SJCRH30 (cell line): ENCODE data around the gene TICRR. TPM values are rescaled to one million over a fixed set of nuclear protein-coding genes. Genes with fewer than 3 reads are reported as not detected.

Source experiments
- DNase-seq, 2 experiments: peaks; one replicate each; pipeline ENCODE4 v3.0.0-alpha.2; 2015 to 2020
- H3K27ac ChIP-seq: fragments of 250-450 bp; sonication (Bioruptor Pico); 2 replicates; pipeline ENCODE4 v1.5.1; 2020; ENCODE audit warnings: mild to moderate bottlenecking, moderate library complexity
- H3K27me3 ChIP-seq: fragments of 250-450 bp; sonication (Bioruptor Pico); 2 replicates; pipeline ENCODE4 v1.5.1; 2020; ENCODE audit warnings: mild to moderate bottlenecking, moderate library complexity
- H3K36me3 ChIP-seq: fragments of 250-450 bp; sonication (Bioruptor Pico); 2 replicates; pipeline ENCODE4 v1.5.1; 2020; ENCODE audit warnings: mild to moderate bottlenecking, moderate library complexity
- H3K4me1 ChIP-seq: fragments of 250-450 bp; sonication (Bioruptor Pico); 2 replicates; pipeline ENCODE4 v1.5.1; 2020; ENCODE audit warnings: mild to moderate bottlenecking, moderate library complexity
- H3K4me3 ChIP-seq: fragments of 250-450 bp; sonication (Bioruptor Pico); 2 replicates; pipeline ENCODE4 v1.5.1; 2020; ENCODE audit warnings: mild to moderate bottlenecking, moderate library complexity
- H3K9me3 ChIP-seq: fragments of 250-450 bp; sonication (Bioruptor Pico); replicated peaks from 2 replicates; pipeline ENCODE4 v1.5.1; 2020; ENCODE audit warnings: mild to moderate bottlenecking, moderate library complexity
- total RNA-seq: library from RNA; depleted of rRNA; stranded (reverse); fragments of >200 nt; shearing (Covaris generic); gene quantifications from 2 replicates; pipeline ENCODE4 v1.2.3, GENCODE V29; 2014

TICRR gene
- total RNA-seq, 1 experiment from 2014 or later, result 27.2 TPM

DNA sequence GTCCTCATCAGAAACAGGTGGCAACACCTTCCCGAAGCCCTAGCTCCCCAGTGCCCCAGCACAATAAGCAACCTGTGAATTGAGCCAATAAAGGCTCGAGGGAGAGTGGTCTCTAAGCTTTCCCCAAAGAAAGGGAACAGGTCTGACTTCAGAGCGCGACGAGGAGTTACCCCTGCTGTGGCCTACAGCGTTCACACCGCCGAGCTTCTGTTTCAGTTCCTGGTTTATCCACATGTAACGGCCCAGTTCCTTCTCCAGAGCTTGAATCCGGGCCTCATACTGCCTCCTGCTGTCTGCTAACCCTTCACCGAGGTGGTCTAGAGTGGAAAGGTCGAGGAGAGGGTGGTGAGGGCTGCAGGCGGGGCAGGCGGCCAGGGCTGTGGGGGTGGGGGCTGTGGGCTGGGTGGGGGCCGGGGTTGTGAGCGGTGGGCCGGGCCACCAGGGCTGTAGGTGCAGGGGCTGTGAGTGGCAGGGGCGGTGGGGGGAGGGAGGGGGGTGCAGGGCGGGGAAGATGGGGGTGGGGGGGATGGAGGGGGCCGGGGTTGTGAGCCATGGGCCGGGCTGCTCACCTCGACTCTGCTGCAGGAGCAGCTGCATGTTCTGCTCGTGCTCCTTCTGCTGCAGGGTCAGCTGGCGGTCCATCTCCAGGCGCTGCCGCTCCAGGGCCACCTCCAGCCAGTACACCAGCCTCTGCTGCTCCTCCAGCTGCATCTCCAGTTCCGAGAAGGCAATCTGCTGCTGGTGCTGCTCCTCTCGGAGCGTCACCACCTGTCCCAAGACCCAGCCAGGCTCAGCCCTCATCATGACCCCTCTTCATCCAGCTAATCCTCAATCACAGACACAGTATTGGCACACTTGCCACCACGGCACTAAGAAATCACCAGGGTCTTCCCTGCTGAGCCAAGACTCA, 53.8 kb downstream of the TICRR start:
- no peak for DNase-seq
- Histone ChIP-seq H3K4me3 (no peak overlapping the region), H3K27me3 (no peaks in the 10 kb centered on the region), H3K27ac (no peak overlapping the region), H3K36me3 (peaks cover 95% of the 10 kb centered on the region), H3K9me3 (no peaks in the 10 kb centered on the region; the same call in 1 of the 2 replicates), H3K4me1 (no peaks in the 10 kb centered on the region)

DNA sequence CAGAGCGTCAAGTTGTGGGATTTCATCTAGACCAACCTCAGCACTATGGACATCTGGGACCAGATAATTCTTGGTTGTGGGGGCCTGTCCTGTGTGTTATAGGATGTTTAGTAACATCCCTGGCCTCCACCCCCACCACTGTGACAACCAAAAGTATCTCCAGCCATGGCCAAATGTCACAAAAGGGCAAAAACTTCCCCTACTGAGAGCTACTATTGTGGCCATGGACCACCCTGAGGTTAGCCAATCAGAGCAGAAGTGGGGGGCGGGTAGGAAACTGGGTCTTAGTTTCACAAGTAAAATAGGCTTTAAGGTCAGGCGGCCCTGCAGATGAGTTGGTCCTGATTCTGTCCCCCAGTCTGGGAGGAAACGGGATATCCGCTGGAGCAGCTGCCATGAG, 54.6 kb downstream of the TICRR start:
- DNase-seq, result no peak
- Histone ChIP-seq H3K36me3 (peaks cover 88% of the 10 kb centered on the region), H3K27ac (no peak overlapping the region), H3K9me3 (no peaks in the 10 kb centered on the region; the same call in 1 of the 2 replicates), H3K27me3 (no peaks in the 10 kb centered on the region), H3K4me3 (no peak overlapping the region), H3K4me1 (no peaks in the 10 kb centered on the region)

DNA sequence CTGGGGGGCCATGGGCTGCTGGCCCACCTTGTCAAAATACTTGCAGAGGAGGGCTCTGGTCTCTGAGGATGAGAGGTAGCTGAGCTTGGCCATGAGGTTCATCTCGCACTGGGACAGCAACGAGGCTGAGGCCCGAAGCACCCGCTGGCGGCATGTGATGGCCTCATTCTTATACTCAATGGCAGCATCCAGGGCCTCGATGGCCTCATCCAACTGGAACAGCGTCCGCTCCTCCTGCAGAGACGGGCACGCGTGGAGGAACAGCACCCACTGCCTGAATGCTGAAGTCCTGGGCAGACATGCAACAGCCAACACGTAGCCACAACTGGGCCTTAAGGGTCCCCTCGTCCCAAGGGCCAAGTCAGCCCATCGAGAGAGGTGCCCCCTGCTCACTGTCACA, 55.0 kb downstream of the TICRR start:
- no peaks in the 10 kb centered on the region for H3K4me1 ChIP-seq
- no peaks in the 10 kb centered on the region for H3K27me3 ChIP-seq
- no peak for DNase-seq
- no peak overlapping the region for H3K27ac ChIP-seq
- H3K4me3 ChIP-seq, result no peak overlapping the region
- H3K36me3 ChIP-seq, result peaks cover 84% of the 10 kb centered on the region
- H3K9me3 ChIP-seq, result no peaks in the 10 kb centered on the region; the same call in 1 of the 2 replicates

DNA sequence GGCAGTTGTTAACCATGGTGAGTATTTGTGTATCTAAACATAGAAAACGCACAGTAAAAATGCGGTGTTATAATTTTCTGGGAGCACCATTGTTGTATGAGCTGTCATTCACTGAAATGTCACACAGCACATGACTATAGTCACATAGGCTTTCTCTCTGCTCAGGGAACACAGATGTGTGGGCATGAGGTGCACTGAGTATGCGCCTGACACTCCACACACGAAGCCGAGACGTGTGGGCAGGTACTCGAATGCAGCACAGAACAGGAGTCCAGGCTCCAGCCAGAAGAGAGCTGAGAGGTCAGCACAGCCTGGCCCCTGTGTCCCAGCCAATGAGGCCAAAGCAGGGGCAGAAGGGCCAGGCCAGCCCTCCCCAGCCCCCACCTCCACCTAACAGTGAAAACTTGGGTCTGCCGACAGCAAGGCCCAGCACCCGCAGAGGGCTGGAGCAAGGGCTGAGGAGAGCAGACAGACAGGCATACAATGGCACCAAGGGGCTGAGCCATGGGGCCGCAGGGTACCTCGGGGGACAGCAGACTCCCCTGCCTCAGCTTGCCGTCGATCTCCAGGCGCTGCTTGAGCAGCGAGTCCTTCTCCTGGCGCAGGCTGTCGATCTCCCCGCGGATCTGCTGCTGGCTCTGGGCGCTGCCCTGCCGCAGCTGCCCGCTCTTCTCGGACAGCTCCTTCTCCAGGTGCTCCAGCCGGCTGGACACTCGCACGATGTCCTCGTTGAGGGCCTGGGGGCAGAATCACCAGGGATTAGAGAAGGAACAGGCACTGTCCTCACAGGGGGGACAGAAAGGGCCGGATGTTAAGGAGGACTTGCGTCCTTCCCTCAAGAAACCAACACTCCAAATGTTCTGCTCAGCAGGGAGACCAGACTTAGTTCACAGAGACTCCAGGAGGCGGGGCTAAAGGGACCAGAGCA, 56.0 kb downstream of the TICRR start:
- Histone ChIP-seq H3K36me3 (peaks cover 74% of the 10 kb centered on the region), H3K4me3 (no peak overlapping the region), H3K4me1 (no peaks in the 10 kb centered on the region), H3K9me3 (no peaks in the 10 kb centered on the region; the same call in 1 of the 2 replicates), H3K27me3 (no peaks in the 10 kb centered on the region), H3K27ac (no peak overlapping the region)
- DNase-seq, result no peak

DNA sequence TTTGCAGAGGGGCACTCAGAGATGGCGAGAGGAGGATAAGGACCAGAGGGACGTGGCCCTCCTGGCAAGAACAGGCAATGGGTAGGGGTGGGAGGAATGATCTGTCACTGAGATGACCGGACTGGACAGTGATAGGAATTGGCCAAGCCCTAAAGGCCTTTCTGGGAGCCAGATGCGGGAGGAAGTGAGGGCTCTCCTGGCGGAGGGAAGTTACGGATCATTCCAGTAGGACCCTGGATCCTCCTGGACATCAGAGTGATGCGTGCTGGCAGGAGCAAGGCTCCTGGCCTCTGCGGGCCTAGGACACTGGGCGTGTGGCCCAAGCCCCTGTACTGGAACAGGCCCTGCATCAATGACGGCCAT, 56.6 kb downstream of the TICRR start:
- H3K27me3 ChIP-seq, result no peaks in the 10 kb centered on the region
- H3K36me3 ChIP-seq, result peaks cover 67% of the 10 kb centered on the region
- H3K4me3 ChIP-seq, result no peak overlapping the region
- no peak overlapping the region for H3K27ac ChIP-seq
- no peak for DNase-seq
- H3K9me3 ChIP-seq, result no peaks in the 10 kb centered on the region; the same call in 1 of the 2 replicates
- H3K4me1 ChIP-seq, result no peaks in the 10 kb centered on the region

DNA sequence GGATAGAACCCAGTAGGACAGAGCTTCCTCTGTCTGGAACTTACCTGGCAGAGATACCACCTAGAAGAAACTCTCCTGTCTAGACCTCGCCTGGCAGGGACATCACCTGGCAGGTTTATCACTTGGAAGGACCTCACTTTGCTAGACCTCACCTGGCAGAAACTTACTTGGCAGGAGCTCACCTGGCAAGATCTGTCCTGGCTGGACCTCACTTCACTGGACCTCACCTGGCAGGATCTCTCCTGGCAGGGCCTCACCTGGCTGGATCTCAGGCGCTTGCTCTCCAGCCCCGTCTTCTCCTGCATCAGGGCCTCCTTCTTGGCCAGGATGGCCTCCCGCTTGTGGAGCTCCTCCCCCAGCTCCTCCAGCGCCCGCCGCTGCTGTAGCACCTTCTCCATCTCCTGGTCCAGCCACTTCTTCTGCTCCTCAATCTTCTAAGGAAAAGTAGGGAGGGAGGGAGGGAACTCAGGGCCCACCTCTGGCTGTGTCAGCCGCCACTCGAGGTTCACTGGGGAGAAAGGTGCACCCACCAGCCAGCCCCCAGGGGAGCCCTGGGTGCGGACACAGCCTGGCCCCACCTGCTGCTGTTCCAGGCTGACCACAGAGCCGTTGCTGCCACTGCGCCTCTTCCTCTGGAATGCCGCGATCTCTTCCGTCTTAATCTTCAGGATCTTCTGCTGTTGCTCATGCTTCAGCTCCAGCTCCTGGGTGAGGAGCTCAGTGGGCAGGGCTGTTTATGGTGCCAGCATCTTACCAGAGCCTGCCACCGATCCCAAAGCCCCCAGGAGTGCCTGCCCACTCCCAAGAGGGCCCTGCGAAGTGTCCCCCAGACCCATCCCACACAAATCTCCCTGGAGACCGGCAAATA, 57.5 kb downstream of the TICRR start:
- H3K27me3 ChIP-seq, result no peaks in the 10 kb centered on the region
- no peaks in the 10 kb centered on the region for H3K4me1 ChIP-seq
- DNase-seq, result no peak
- H3K4me3 ChIP-seq, result no peak overlapping the region
- H3K27ac ChIP-seq, result no peak overlapping the region
- H3K36me3 ChIP-seq, result peaks cover 58% of the 10 kb centered on the region
- H3K9me3 ChIP-seq, result no peaks in the 10 kb centered on the region; the same call in 1 of the 2 replicates

DNA sequence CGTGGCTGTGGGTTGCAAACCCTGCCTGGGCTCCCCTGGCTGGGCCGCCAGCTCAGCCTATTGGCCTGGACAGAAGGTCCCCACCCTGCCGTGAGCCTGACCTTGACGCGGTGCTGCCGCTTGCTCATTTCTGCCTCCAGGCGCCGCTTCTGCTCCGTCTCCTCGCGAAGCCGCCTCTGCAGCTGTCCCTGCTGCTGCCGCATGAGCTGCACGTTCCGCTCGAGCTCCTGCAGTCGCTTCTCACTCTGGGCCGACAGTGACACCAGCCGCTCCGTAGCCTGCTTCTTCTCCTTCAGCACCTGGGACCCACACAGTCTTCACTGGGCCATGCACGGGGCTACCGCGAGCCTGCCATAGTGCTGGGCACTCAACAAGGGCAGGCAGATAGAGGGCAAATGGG, 58.3 kb downstream of the TICRR start:
- no peaks in the 10 kb centered on the region; the same call in 1 of the 2 replicates for H3K9me3 ChIP-seq
- H3K27ac ChIP-seq, result no peak overlapping the region
- no peaks in the 10 kb centered on the region for H3K4me1 ChIP-seq
- no peak overlapping the region for H3K4me3 ChIP-seq
- no peaks in the 10 kb centered on the region for H3K27me3 ChIP-seq
- H3K36me3 ChIP-seq, result peaks cover 50% of the 10 kb centered on the region
- DNase-seq, result no peak

DNA sequence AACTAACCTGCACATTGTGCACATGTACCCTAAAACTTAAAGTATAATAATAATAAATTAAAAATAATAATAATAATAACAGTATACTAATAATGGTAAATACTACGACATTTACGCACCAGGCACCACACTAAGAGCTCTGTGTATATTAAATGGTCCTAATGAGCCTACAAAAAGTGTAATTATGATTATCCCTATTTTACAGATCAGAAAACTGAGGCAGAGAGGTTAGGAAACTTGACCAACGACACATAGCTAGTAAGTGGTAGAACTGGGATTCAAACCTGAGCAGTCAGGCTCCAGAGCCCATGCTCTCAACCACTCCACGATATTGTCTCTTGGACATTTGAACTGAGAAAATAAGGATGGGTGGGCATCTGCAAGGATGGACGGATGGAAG, 65.0 kb downstream of the TICRR start:
- Histone ChIP-seq H3K4me3 (no peak overlapping the region), H3K27ac (no peak overlapping the region), H3K9me3 (no peaks in the 10 kb centered on the region), H3K27me3 (no peaks in the 10 kb centered on the region), H3K36me3 (peaks cover 10% of the 10 kb centered on the region), H3K4me1 (no peaks in the 10 kb centered on the region)
- DNase-seq, result no peak

DNA sequence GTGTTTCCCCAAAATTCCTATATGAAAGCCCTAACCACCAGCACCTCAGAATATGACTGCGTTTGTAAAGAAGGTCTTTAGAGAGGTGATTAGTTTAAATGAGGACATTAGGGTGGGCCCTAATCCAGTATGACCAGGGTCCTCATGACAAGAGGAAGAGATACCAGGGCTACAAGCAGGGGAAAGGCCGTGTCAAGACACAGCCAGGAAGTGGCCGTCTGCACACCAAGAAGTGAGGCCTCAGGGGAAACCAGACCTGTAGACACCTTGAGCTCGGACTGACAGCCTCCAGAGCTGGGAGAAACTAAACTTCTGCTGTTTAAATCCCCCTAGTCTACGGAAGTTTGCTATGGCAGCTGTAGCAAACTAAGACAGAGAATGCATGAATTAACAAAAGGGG, 65.8 kb downstream of the TICRR start:
- Histone ChIP-seq H3K4me1 (no peaks in the 10 kb centered on the region), H3K36me3 (peaks cover 10% of the 10 kb centered on the region), H3K4me3 (no peak overlapping the region), H3K9me3 (no peaks in the 10 kb centered on the region), H3K27ac (no peak overlapping the region), H3K27me3 (no peaks in the 10 kb centered on the region)
- no peak for DNase-seq

DNA sequence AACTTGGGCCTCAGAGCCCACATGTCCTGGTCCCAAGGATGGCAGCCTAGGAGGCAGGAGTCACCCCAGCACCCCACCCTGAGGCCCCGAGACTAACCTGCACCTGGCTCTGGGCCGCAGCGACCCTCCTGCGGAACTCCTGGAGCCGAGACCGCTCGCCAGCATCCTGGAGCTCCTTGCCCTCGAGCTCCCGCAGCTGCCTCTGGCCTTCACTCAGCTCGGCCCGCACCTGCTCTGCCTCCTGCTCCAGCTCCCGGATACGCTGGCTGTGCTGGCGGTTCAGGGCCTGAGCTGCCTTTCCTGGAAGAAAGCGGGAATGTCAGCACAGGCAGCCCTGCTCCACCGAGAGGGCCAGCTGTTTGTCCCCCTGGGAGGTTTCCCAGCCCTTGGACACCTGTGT, 66.8 kb downstream of the TICRR start:
- no peaks in the 10 kb centered on the region for H3K27me3 ChIP-seq
- H3K9me3 ChIP-seq, result no peaks in the 10 kb centered on the region
- H3K27ac ChIP-seq, result no peak overlapping the region
- no peak overlapping the region for H3K4me3 ChIP-seq
- peaks cover 10% of the 10 kb centered on the region for H3K36me3 ChIP-seq
- DNase-seq, result peak; percentile 55 to 56
- no peaks in the 10 kb centered on the region for H3K4me1 ChIP-seq

DNA sequence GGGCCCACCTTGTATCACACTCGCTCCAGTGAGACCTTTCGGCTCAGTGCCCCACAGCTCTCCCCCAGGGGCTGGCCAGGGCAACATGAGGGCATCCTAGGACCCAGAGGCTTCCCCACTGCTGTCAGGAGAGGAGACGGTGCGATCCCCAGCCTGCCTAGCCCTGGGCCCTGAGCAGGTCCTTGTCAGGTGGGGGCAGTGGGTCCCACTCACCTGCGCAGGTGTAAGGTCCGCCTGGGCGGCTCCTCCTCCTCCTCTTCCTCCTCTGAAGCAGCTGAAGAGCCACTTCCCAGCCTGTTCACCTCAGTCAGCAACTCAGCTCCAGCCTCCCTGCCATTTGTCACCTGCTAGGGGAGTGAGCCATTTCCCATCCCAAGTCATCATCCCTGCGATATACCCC, 70.4 kb downstream of the TICRR start:
- no peaks in the 10 kb centered on the region for H3K27me3 ChIP-seq
- no peaks in the 10 kb centered on the region for H3K9me3 ChIP-seq
- H3K36me3 ChIP-seq, result peaks cover 12% of the 10 kb centered on the region
- DNase-seq, result no peak
- H3K4me3 ChIP-seq, result no peak overlapping the region
- H3K27ac ChIP-seq, result no peak overlapping the region
- no peaks in the 10 kb centered on the region for H3K4me1 ChIP-seq

- DNase-seq, result no peak
- Histone ChIP-seq H3K9me3 (no peaks in the 10 kb centered on the region), H3K4me3 (no peak overlapping the region), H3K27ac (no peak overlapping the region), H3K4me1 (no peaks in the 10 kb centered on the region), H3K27me3 (no peaks in the 10 kb centered on the region), H3K36me3 (peaks cover 5% of the 10 kb centered on the region; the same call in 1 of the 2 replicates)
Observed at GRCh38 chr15:89646416-89647141, 71.3 kb downstream of the TICRR start.

DNA sequence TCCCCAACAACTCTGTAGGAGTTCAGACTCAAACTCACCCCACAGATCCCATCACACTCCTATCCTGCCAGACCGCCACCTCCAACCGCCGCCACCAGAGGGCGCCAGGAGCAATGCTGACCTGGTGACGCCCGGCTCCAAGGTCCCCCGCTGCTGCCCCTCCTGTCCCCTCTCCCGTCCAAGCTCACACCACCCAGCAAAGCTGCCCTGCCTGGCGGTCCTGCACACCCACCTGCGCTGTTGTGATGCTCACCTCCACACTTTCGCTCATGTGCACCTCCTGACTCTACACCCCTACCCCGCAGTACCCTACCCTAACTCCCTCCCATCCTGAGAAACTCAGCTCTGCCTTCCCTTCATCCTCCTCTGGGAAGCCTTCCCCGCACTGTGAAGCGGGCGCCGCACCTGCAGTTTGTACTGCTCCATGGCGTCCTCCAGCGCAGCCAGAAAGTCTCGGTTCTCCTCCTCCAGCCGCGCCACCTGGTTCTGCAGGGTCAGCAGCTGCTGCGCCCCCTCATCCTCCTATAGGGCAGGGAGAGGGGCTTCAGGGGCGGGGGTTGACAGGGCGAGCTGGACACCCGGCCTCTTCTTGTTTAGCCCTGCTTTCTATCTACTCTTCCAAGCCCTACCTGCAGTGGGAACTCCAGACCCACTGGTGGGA, 72.1 kb downstream of the TICRR start:
- DNase-seq, result no peak

More for the DNA sequence above, 72.1 kb downstream of the TICRR start:
- H3K9me3 ChIP-seq, result no peaks in the 10 kb centered on the region
- no peak overlapping the region for H3K4me3 ChIP-seq
- H3K36me3 ChIP-seq, result peaks cover 5% of the 10 kb centered on the region; the same call in 1 of the 2 replicates
- no peak overlapping the region for H3K27ac ChIP-seq
- H3K4me1 ChIP-seq, result no peaks in the 10 kb centered on the region
- H3K27me3 ChIP-seq, result no peaks in the 10 kb centered on the region
